SU-DHL-6 (cell line): Measurements from ENCODE around the gene MAPK10.

ENCODE experiments used
- H2AFZ ChIP-seq: fragments of 200-600 bp; sonication (generic); 2 replicates; pipeline ENCODE4 v1.6.1; 2014; ENCODE audit warnings: low read depth, mild to moderate bottlenecking, moderate library complexity, mixed read lengths, antibody characterized with exemption, low read length; ENCODE audit not compliant: severe bottlenecking
- H3F3A ChIP-seq: fragments of 200-600 bp; shearing (Covaris generic); 2 replicates; pipeline ENCODE4 v1.6.0; 2016; ENCODE audit warnings: antibody characterized with exemption, mild to moderate bottlenecking; ENCODE audit not compliant: insufficient read depth
- H3K27ac ChIP-seq: fragments of 200-600 bp; sonication (generic); 2 replicates; pipeline ENCODE4 v1.5.1; 2016; ENCODE audit warnings: low read depth, mild to moderate bottlenecking, low read length, moderate library complexity, mixed read lengths
- H3K27me3 ChIP-seq: fragments of 200-600 bp; sonication (generic), shearing (Covaris generic); 2 replicates; pipeline ENCODE4 v1.6.0; 2014; ENCODE audit warnings: mild to moderate bottlenecking, low read length
- H3K36me3 ChIP-seq: fragments of 200-600 bp; sonication (generic); 2 replicates; pipeline ENCODE4 v1.6.1; 2014; ENCODE audit warnings: mild to moderate bottlenecking, low read length, mixed read lengths
- H3K4me2 ChIP-seq: fragments of 300-600, 200-600 bp; shearing (Covaris generic), sonication (generic); 2 replicates; pipeline ENCODE4 v1.6.0; 2014; ENCODE audit warnings: low read length, low read depth, mild to moderate bottlenecking; ENCODE audit not compliant: poor library complexity, severe bottlenecking
- H3K4me3 ChIP-seq: fragments of 200-600 bp; sonication (generic); 2 replicates; pipeline ENCODE4 v1.5.1; 2014; ENCODE audit warnings: antibody characterized with exemption, low read length, mild to moderate bottlenecking, mixed read lengths; ENCODE audit not compliant: insufficient read depth, poor library complexity, severe bottlenecking
- H3K79me2 ChIP-seq: fragments of 200-600 bp; sonication (generic); 2 replicates; pipeline ENCODE4 v1.6.1; 2014; ENCODE audit warnings: mild to moderate bottlenecking, low read length, moderate library complexity; ENCODE audit not compliant: insufficient read depth
- H3K9ac ChIP-seq: fragments of 200-600 bp; sonication (generic); 2 replicates; pipeline ENCODE4 v1.7.0; 2014; ENCODE audit warnings: mild to moderate bottlenecking, low read length
- H3K9me2 ChIP-seq: fragments of 200-600 bp; sonication (generic); replicated peaks from 2 replicates; pipeline ENCODE4 v1.6.1; 2014; ENCODE audit warnings: low read length; ENCODE audit not compliant: insufficient read depth
- H3K9me3 ChIP-seq: fragments of 200-600 bp; sonication (generic); 2 replicates; pipeline ENCODE4 v1.6.1; 2014; ENCODE audit warnings: low read length, mixed read lengths; ENCODE audit not compliant: insufficient read depth
- H4K20me1 ChIP-seq: fragments of 200-600 bp; sonication (generic); 2 replicates; pipeline ENCODE4 v1.6.1; 2014; ENCODE audit warnings: low read depth, mild to moderate bottlenecking, antibody characterized with exemption, low read length, moderate library complexity, mixed read lengths
- EZH2phosphoT487 ChIP-seq: fragments of 200-600 bp; sonication (generic), shearing (Covaris generic); conservative IDR thresholded peaks from 2 replicates; pipeline ENCODE4 v1.6.1; 2018; ENCODE audit warnings: mild to moderate bottlenecking, antibody characterized with exemption, low read length, moderate library complexity, mixed read lengths
- TF ChIP-seq, protein P1 (sequence below): fragments of 200-600 bp; sonication (generic); IDR thresholded peaks from one replicate; pipeline ENCODE4 v1.5.1; 2017; ENCODE audit warnings: antibody characterized with exemption, mild to moderate bottlenecking, low read length, moderate library complexity; ENCODE audit not compliant: insufficient read depth, poor library complexity, severe bottlenecking

The MAPK10 gene

DNA sequence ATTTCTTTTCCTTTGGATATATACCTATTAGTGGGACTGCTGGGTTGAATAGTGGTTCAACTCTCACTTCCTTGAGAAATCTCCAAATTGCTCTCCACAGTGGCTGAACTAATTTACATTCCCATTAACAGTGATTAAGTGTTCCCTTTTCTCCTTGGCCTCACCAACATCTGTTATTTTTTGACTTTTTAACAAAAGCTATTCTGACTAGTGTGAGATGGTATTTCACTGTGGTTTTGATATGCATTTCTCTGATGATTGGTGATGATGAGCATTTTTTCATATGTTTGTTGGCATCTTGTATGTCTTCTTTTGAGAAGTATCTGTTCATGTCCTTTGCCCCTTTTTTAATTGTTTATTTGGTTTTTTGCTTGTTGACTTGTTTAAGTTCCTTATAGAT, 413.0 kb downstream of the MAPK10 start:
- no peak overlapping the region for H3K4me2 ChIP-seq
- H3K9ac ChIP-seq: no peak overlapping the region
- no peaks in the 10 kb centered on the region for H3K27me3 ChIP-seq
- no peak overlapping the region for H2AFZ ChIP-seq
- no peak for TF ChIP-seq EZH2phosphoT487
- TF ChIP-seq, protein P1, sequence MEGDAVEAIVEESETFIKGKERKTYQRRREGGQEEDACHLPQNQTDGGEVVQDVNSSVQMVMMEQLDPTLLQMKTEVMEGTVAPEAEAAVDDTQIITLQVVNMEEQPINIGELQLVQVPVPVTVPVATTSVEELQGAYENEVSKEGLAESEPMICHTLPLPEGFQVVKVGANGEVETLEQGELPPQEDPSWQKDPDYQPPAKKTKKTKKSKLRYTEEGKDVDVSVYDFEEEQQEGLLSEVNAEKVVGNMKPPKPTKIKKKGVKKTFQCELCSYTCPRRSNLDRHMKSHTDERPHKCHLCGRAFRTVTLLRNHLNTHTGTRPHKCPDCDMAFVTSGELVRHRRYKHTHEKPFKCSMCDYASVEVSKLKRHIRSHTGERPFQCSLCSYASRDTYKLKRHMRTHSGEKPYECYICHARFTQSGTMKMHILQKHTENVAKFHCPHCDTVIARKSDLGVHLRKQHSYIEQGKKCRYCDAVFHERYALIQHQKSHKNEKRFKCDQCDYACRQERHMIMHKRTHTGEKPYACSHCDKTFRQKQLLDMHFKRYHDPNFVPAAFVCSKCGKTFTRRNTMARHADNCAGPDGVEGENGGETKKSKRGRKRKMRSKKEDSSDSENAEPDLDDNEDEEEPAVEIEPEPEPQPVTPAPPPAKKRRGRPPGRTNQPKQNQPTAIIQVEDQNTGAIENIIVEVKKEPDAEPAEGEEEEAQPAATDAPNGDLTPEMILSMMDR: no peak
- H3K4me3 ChIP-seq: no peak overlapping the region
- no peaks in the 10 kb centered on the region for H3F3A ChIP-seq
- H3K36me3 ChIP-seq: no peaks in the 10 kb centered on the region
- no peaks in the 10 kb centered on the region for H4K20me1 ChIP-seq
- no peaks in the 10 kb centered on the region for H3K9me3 ChIP-seq
- no peaks in the 10 kb centered on the region for H3K9me2 ChIP-seq
- no peaks in the 10 kb centered on the region for H3K79me2 ChIP-seq
- H3K27ac ChIP-seq: no peak overlapping the region

DNA sequence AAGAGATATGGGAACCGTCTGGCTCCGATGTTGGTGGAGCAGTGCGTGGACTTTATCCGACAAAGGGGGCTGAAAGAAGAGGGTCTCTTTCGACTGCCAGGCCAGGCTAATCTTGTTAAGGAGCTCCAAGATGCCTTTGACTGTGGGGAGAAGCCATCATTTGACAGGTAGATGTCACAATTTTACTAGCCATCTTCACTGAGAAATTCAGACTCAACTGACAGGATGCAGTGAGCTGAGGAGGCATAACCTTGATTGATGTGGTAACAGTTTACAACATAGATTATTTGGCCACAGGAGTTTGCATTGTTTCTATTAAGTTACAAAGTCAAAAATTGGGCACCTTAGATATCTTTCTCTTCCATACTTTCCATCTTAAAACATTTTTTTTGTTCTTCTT, 417.7 kb downstream of the MAPK10 start:
- H3K79me2 ChIP-seq: no peaks in the 10 kb centered on the region
- no peak overlapping the region for H3K27ac ChIP-seq
- H3K9me3 ChIP-seq: no peaks in the 10 kb centered on the region
- no peaks in the 10 kb centered on the region for H4K20me1 ChIP-seq
- no peaks in the 10 kb centered on the region for H3F3A ChIP-seq
- TF ChIP-seq EZH2phosphoT487: no peak
- TF ChIP-seq, protein P1: no peak
- H3K4me3 ChIP-seq: no peak overlapping the region
- H2AFZ ChIP-seq: no peak overlapping the region
- no peaks in the 10 kb centered on the region for H3K9me2 ChIP-seq
- H3K9ac ChIP-seq: no peak overlapping the region
- H3K27me3 ChIP-seq: no peaks in the 10 kb centered on the region
- H3K36me3 ChIP-seq: no peaks in the 10 kb centered on the region
- no peak overlapping the region for H3K4me2 ChIP-seq

DNA sequence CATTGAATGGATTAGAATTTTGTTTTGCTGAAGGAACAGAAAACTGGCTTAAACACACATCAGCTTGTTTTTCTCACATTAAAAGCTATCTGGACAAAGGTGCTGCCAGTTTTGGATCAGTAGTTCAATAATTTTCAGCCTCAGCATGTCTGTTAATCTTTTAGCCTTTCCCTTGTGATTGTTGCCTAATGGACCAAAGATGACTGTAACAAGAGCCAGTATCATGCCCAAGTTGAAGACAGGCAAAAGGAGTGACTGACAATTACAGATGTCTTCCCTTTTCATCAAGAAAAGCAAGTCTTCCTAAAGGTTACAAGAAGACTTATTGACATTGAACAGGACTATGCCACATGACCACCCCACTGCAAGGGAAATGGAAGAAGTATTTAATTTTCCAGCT, 419.7 kb downstream of the MAPK10 start:
- Histone ChIP-seq H3K27me3 (no peaks in the 10 kb centered on the region), H4K20me1 (no peaks in the 10 kb centered on the region), H3K4me2 (no peak overlapping the region), H3K79me2 (no peaks in the 10 kb centered on the region), H3K9me3 (no peaks in the 10 kb centered on the region), H3K4me3 (no peak overlapping the region), H3K9me2 (no peaks in the 10 kb centered on the region), H3F3A (no peaks in the 10 kb centered on the region), H2AFZ (no peak overlapping the region), H3K36me3 (no peaks in the 10 kb centered on the region), H3K27ac (no peak overlapping the region), H3K9ac (no peak overlapping the region)
- no peak for TF ChIP-seq EZH2phosphoT487
- TF ChIP-seq, protein P1: no peak
